Measurements from ENCODE around the gene STT3B.
"Not testable (repeated sequence)": the region's sequence is repeated elsewhere in the genome, so short reads cannot be mapped to it uniquely, and the experiment has no call there.

STT3B gene

GRCh38 chr3:31505371-31506048, 27.2 kb upstream of the STT3B start:
- H3K27ac ChIP-seq, result no peak overlapping the region
- TF ChIP-seq ZFX (IDR thresholded peaks at IDR 0.05; ENCODE audit: borderline replicate concordance), result no peak
- no peak for TF ChIP-seq CTCF (IDR thresholded peaks at IDR 0.05)

- not testable (repeated sequence) for H3K27ac ChIP-seq
These were observed 26.2 kb upstream of the STT3B start for GRCh38 chr3:31506515-31506914.

- no peak for TF ChIP-seq ZFX (IDR thresholded peaks at IDR 0.05; ENCODE audit: borderline replicate concordance)
- no peak for TF ChIP-seq CTCF (IDR thresholded peaks at IDR 0.05)
- no peak overlapping the region for H3K27ac ChIP-seq
These were observed 24.1 kb upstream of the STT3B start for GRCh38 chr3:31508452-31509146.

- TF ChIP-seq ZFX (IDR thresholded peaks at IDR 0.05; ENCODE audit: borderline replicate concordance), result no peak
- no peak for TF ChIP-seq CTCF (IDR thresholded peaks at IDR 0.05)
These were observed 23.5 kb upstream of the STT3B start for GRCh38 chr3:31509147-31509728.

GRCh38 chr3:31514570-31514969, 18.2 kb upstream of the STT3B start:
- H3K27ac ChIP-seq, result no peak overlapping the region
- TF ChIP-seq ZFX (IDR thresholded peaks at IDR 0.05; ENCODE audit: borderline replicate concordance) (no peak), CTCF (IDR thresholded peaks at IDR 0.05) (no peak)

More at GRCh38 chr3:31509147-31509728, 23.5 kb upstream of the STT3B start:
- no peak overlapping the region for H3K27ac ChIP-seq

GRCh38 chr3:31515486-31516284, 17.0 kb upstream of the STT3B start:
- H3K27ac ChIP-seq, result no peak overlapping the region
- TF ChIP-seq CTCF (IDR thresholded peaks at IDR 0.05) (no peak), ZFX (IDR thresholded peaks at IDR 0.05; ENCODE audit: borderline replicate concordance) (no peak)

- no peak for TF ChIP-seq ZFX (IDR thresholded peaks at IDR 0.05; ENCODE audit: borderline replicate concordance)
- no peak for TF ChIP-seq CTCF (IDR thresholded peaks at IDR 0.05)
- H3K27ac ChIP-seq, result no peak overlapping the region
These were observed 16.0 kb upstream of the STT3B start for GRCh38 chr3:31516757-31517156.

Data from 22Rv1 (cell line).